ENCODE measurements around the gene SPTBN1. TPM values are rescaled to one million over a fixed set of nuclear protein-coding genes. Genes with fewer than 3 reads are reported as not detected.

The SPTBN1 gene
- total RNA-seq, 4 donors from 2014 or later: 171 to 293 (median 247) TPM

GRCh38 chr2:54659527-54659926 lies 203.4 kb downstream of the SPTBN1 start:
- H3K27me3 ChIP-seq: no peaks in the 10 kb centered on the region
- H3K4me3 ChIP-seq: no peak overlapping the region
- H3K4me1 ChIP-seq: no peaks in the 10 kb centered on the region
- no peaks in the 10 kb centered on the region for H3K9me3 ChIP-seq
- no peak for TF ChIP-seq CTCF (IDR thresholded peaks at IDR 0.05)
- TF ChIP-seq POLR2A (IDR thresholded peaks at IDR 0.05): no peak
- H3K36me3 ChIP-seq: peaks cover 0 to 95% (median 3%) of the 10 kb centered on the region in 3 donors
- no peak for DNase-seq
- H3K27ac ChIP-seq: no peak overlapping the region

GRCh38 chr2:54660752-54661151 lies 204.6 kb downstream of the SPTBN1 start:
- Histone ChIP-seq H3K4me3 (no peak overlapping the region), H3K36me3 (peaks cover 0 to 93% (median 3%) of the 10 kb centered on the region in 3 donors), H3K9me3 (no peaks in the 10 kb centered on the region), H3K4me1 (peaks cover 0 to 2% (median 0%) of the 10 kb centered on the region in 4 donors), H3K27me3 (no peaks in the 10 kb centered on the region), H3K27ac (no peak overlapping the region)
- no peak for DNase-seq
- TF ChIP-seq CTCF (IDR thresholded peaks at IDR 0.05) (no peak), POLR2A (IDR thresholded peaks at IDR 0.05) (no peak)

- TF ChIP-seq POLR2A (IDR thresholded peaks at IDR 0.05) (no peak), CTCF (IDR thresholded peaks at IDR 0.05) (no peak)
- H3K36me3 ChIP-seq: peaks cover 0 to 98% (median 3%) of the 10 kb centered on the region in 3 donors
- no peak overlapping the region for H3K27ac ChIP-seq
- no peak overlapping the region for H3K4me3 ChIP-seq
- H3K27me3 ChIP-seq: no peaks in the 10 kb centered on the region
- peaks cover 0 to 6% (median 2%) of the 10 kb centered on the region in 4 donors for H3K4me1 ChIP-seq
- DNase-seq: no peak
- no peaks in the 10 kb centered on the region for H3K9me3 ChIP-seq
Observed at GRCh38 chr2:54663424-54664030, 207.4 kb downstream of the SPTBN1 start.

- H3K9me3 ChIP-seq: no peaks in the 10 kb centered on the region
- no peaks in the 10 kb centered on the region for H3K27me3 ChIP-seq
- TF ChIP-seq POLR2A (IDR thresholded peaks at IDR 0.05) (no peak), CTCF (IDR thresholded peaks at IDR 0.05) (no peak)
- H3K36me3 ChIP-seq: peaks cover 0 to 98% (median 0%) of the 10 kb centered on the region in 3 donors
- H3K4me3 ChIP-seq: no peak overlapping the region
- H3K4me1 ChIP-seq: peaks cover 0 to 6% (median 2%) of the 10 kb centered on the region in 4 donors
- no peak for DNase-seq
- peak overlapping the region in 1 of 4 donors; percentile 65 for H3K27ac ChIP-seq
Observed at GRCh38 chr2:54664238-54664786, 208.2 kb downstream of the SPTBN1 start.

GRCh38 chr2:54665436-54665856 lies 209.3 kb downstream of the SPTBN1 start:
- Histone ChIP-seq H3K27me3 (no peaks in the 10 kb centered on the region), H3K4me1 (peaks cover 0 to 6% (median 2%) of the 10 kb centered on the region in 4 donors), H3K36me3 (peaks cover 0 to 92% (median 0%) of the 10 kb centered on the region in 3 donors), H3K27ac (peak overlapping the region; percentile 35 to 65 (median 47)), H3K9me3 (no peaks in the 10 kb centered on the region), H3K4me3 (no peak overlapping the region)
- peak in 5 of 6 experiments; percentile 16 to 74 (median 57) for TF ChIP-seq CTCF (IDR thresholded peaks at IDR 0.05)
- no peak for TF ChIP-seq POLR2A (IDR thresholded peaks at IDR 0.05)
- peak in 2 of 3 donors; percentile 34 to 74 for DNase-seq
